Measurements from ENCODE around the gene GLTP.
"Not testable (repeated sequence)": the region's sequence is repeated elsewhere in the genome, so short reads cannot be mapped to it uniquely, and the experiment has no call there.

GLTP gene

GRCh38 chr12:109902891-109903418 lies 22.6 kb upstream of the GLTP start:
- no peak for DNase-seq (ENCODE audit: low spot score)

GRCh38 chr12:109900752-109901580 lies 20.6 kb upstream of the GLTP start:
- DNase-seq (ENCODE audit: low spot score) = peak; percentile 42

GRCh38 chr12:109899783-109900751 lies 19.7 kb upstream of the GLTP start, which contains the start of gene TCHP:
Gene TCHP (plus strand): TSS chr12:109900274. CDS start chr12:109903027, 2,753 bp downstream.
- peak; percentile 94 for DNase-seq (ENCODE audit: low spot score)

- DNase-seq (ENCODE audit: low spot score) = not testable (repeated sequence)
Measured at GRCh38 chr12:109899345-109899744, 19.0 kb upstream of the GLTP start.

- no peak for DNase-seq (ENCODE audit: low spot score)
Measured at GRCh38 chr12:109897029-109897428, 16.7 kb upstream of the GLTP start.

GRCh38 chr12:109896188-109896587 lies 15.8 kb upstream of the GLTP start:
- no peak for DNase-seq (ENCODE audit: low spot score)

- no peak for DNase-seq (ENCODE audit: low spot score)
Measured at GRCh38 chr12:109894939-109895338, 14.6 kb upstream of the GLTP start.

GRCh38 chr12:109893261-109893995 lies 13.1 kb upstream of the GLTP start:
- no peak for DNase-seq (ENCODE audit: low spot score)

- no peak for DNase-seq (ENCODE audit: low spot score)
Measured at GRCh38 chr12:109892748-109893147, 12.4 kb upstream of the GLTP start.

- no peak for DNase-seq (ENCODE audit: low spot score)
Measured at GRCh38 chr12:109892165-109892715, 11.9 kb upstream of the GLTP start.

GRCh38 chr12:109891731-109892130 lies 11.4 kb upstream of the GLTP start:
- DNase-seq (ENCODE audit: low spot score) = not testable (repeated sequence)

GRCh38 chr12:109890620-109891170 lies 10.4 kb upstream of the GLTP start:
- no peak for DNase-seq (ENCODE audit: low spot score)

- peak; percentile 88 for DNase-seq (ENCODE audit: low spot score)
Measured at GRCh38 chr12:109888179-109889020, 8.1 kb upstream of the GLTP start.

- DNase-seq (ENCODE audit: low spot score) = no peak
Measured at GRCh38 chr12:109885616-109886015, 5.3 kb upstream of the GLTP start.

GRCh38 chr12:109883461-109883860 lies 3.1 kb upstream of the GLTP start:
- DNase-seq (ENCODE audit: low spot score) = no peak

- no peak for DNase-seq (ENCODE audit: low spot score)
Measured at GRCh38 chr12:109881752-109882151, 1.4 kb upstream of the GLTP start.

- no peak for DNase-seq (ENCODE audit: low spot score)
Measured at GRCh38 chr12:109880938-109881337, 597 bp upstream of the GLTP start.

GRCh38 chr12:109879351-109880042 lies 844 bp downstream of the GLTP start:
- peak; percentile 39 for DNase-seq (ENCODE audit: low spot score)

- DNase-seq (ENCODE audit: low spot score) = no peak
Measured at GRCh38 chr12:109878749-109879148, 1.6 kb downstream of the GLTP start.

- no peak for DNase-seq (ENCODE audit: low spot score)
Measured at GRCh38 chr12:109878247-109878625, 2.1 kb downstream of the GLTP start.
